GM19023 (cell line): ENCODE data around the gene LRFN4.
A peak's percentile ranks its signal among the peaks of the same experiment; 100 is the strongest.
"Not testable (repeated sequence)": the region's sequence is repeated elsewhere in the genome, so short reads cannot be mapped to it uniquely, and the experiment has no call there.

Experiments used
- ATAC-seq: cut with Tn5 transposase; IDR thresholded peaks from one replicate; pipeline ENCODE4 v1.9.1; 2021; ENCODE audit warnings: mild to moderate bottlenecking, moderate library complexity; ENCODE audit not compliant: unreplicated experiment

Gene LRFN4

GRCh38 chr11:66856496-66857233 is at the start of gene LRFN4:
TSS of gene LRFN4 (plus strand) at chr11:66857064. CDS start at chr11:66857745, 681 bp downstream.
- ATAC-seq, result peak; percentile 31

- ATAC-seq, result no peak
Observed at GRCh38 chr11:66809592-66809991, 47.3 kb upstream of the LRFN4 start.

- ATAC-seq, result no peak
Observed at GRCh38 chr11:66810576-66811185, 46.2 kb upstream of the LRFN4 start.

GRCh38 chr11:66814678-66815077 is 42.2 kb upstream of the LRFN4 start:
- ATAC-seq, result no peak

- ATAC-seq, result no peak
Observed at GRCh38 chr11:66815646-66816045, 41.2 kb upstream of the LRFN4 start.

GRCh38 chr11:66818231-66818955 is 38.5 kb upstream of the LRFN4 start:
- ATAC-seq, result no peak

GRCh38 chr11:66820381-66820780 is 36.5 kb upstream of the LRFN4 start:
- ATAC-seq, result no peak

GRCh38 chr11:66820901-66821300 is 36.0 kb upstream of the LRFN4 start:
- no peak for ATAC-seq

- no peak for ATAC-seq
Observed at GRCh38 chr11:66823700-66824099, 33.2 kb upstream of the LRFN4 start.

GRCh38 chr11:66824573-66824972 is 32.3 kb upstream of the LRFN4 start:
- ATAC-seq, result not testable (repeated sequence)

GRCh38 chr11:66834539-66834845 is 22.4 kb upstream of the LRFN4 start:
- no peak for ATAC-seq

GRCh38 chr11:66834943-66835342 is 21.9 kb upstream of the LRFN4 start:
- no peak for ATAC-seq

- ATAC-seq, result no peak
Observed at GRCh38 chr11:66835768-66836405, 21.0 kb upstream of the LRFN4 start.

- ATAC-seq, result no peak
Observed at GRCh38 chr11:66840317-66841091, 16.4 kb upstream of the LRFN4 start.

- no peak for ATAC-seq
Observed at GRCh38 chr11:66841861-66842260, 15.0 kb upstream of the LRFN4 start.

- no peak for ATAC-seq
Observed at GRCh38 chr11:66842501-66842895, 14.4 kb upstream of the LRFN4 start.

- peak; percentile 83 for ATAC-seq
Observed at GRCh38 chr11:66842896-66843775, 13.7 kb upstream of the LRFN4 start, which contains the start of gene RCE1. TSS of gene RCE1 (plus strand) at chr11:66843441. CDS start at chr11:66843456, 15 bp downstream.

- ATAC-seq, result no peak
Observed at GRCh38 chr11:66843776-66844495, 12.9 kb upstream of the LRFN4 start.

- no peak for ATAC-seq
Observed at GRCh38 chr11:66844496-66845142, 12.2 kb upstream of the LRFN4 start.
